Tibial artery (tissue), 4 donors: ENCODE data around the gene DARS2.

Experiments
- DNase-seq, 2 donors: peaks; one replicate each; pipeline ENCODE4 v3.0.0-alpha.2; 2019
- H3K27ac ChIP-seq, 2 donors: fragments of 200-600 bp; sonication (generic) in 1 of 2; 1 replicate in 1 of 2; 2 replicates in 1 of 2; pipeline ENCODE4 v1.5.1; 2018 to 2019; ENCODE audit warnings: mild to moderate bottlenecking in 1 of 2
- H3K27me3 ChIP-seq, 2 donors: fragments of 200-600 bp; sonication (generic) in 1 of 2; one replicate each; pipeline versions ENCODE4 v1.5.1 to v1.6.0; 2016 to 2019
- H3K36me3 ChIP-seq, 3 donors: fragments of 200-600 bp; sonication (generic) in 2 of 3; one replicate each; pipeline ENCODE4 v1.5.1; 2016 to 2019; ENCODE audit warnings: mild to moderate bottlenecking in 2 of 3
- H3K4me1 ChIP-seq, 4 donors: fragments of 200-600 bp; sonication (generic) in 2 of 4; 1 replicate in 3 of 4; 2 replicates in 1 of 4; pipeline ENCODE4 v1.5.1; 2016 to 2019
- H3K4me3 ChIP-seq, 2 donors: fragments of 200-600 bp; sonication (generic) in 1 of 2; 1 replicate in 1 of 2; 2 replicates in 1 of 2; pipeline ENCODE4 v1.5.1; 2018 to 2019; ENCODE audit warnings: mild to moderate bottlenecking in 2 of 2
- H3K9me3 ChIP-seq, 3 donors: fragments of 200-600 bp; sonication (generic) in 1 of 3; one replicate each; pipeline ENCODE4 v1.5.1; 2016 to 2019
- CTCF ChIP-seq, 2 experiments: fragments of 200-600 bp in 1 of 2; fragments of 450-650 bp in 1 of 2; IDR thresholded peaks; one replicate each; pipeline ENCODE4 v1.5.1; 2017 to 2019; ENCODE audit warnings: antibody characterized with exemption in 2 of 2, mild to moderate bottlenecking in 1 of 2, moderate library complexity in 1 of 2
- intact Hi-C: fragments of 100-400 bp; cut with DNase I; formaldehyde crosslinking; loops from one replicate; pipeline ENCODE4 v1.15.0; 2023; ENCODE audit warnings: low total_unique reads

Gene DARS2

DNA sequence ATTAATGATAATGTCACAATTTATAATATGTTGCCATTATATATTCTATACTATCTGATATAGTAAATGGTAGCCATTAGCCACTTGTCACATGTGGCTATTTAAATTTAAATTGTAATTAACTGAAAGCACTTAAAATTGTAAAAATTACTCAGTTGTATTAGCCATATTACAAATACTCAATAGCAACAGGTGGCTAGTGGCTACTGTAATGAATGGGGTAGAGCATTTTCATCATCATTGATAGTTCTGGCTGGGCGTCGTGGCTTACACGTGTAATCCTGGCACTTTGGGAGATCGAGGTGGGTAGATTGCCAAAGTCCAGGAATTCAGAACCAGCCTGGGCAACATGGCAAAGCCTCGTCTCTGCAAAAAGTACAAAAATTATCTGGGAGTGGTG, 60.2 kb downstream of the DARS2 start:
- no peaks in the 10 kb centered on the region for H3K4me1 ChIP-seq

DNA sequence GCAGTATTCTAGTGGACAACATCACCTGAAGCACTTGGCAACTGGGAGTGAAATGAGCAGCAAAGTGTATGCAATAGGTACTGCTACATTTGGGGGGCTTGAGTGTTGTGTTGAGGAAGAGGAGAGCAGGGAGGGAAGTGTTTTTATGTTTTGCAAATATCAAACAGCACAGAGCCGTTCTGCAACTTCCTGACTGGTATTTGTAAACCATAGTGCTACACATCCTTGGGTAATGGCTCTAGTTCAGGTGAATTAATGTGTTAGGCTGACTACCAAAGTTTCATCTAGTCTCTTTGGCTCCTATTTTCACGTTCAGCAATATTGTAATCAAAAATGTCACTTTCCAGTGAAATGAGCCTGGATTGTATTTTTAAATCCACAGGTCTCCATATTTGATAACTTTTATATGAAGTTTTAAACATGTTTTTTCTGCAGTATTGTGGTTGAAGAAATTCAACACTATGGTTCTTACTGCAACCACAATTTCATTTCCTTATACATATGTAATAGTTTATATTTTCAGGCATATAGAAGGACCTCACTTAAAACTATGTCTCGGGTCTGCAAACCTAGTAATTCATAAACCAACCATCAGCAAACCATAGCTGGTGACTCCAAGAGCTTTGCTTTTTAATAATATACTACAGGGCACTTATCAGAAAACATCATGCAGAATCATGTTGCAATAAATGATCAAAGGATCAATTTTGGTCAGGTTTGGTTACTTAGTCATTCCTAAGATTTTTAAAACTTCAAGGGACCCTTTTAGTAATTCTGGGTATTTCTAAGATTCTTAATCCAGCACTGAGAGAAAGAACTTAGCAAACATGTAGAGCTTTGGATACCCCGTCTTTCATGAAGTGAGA, 62.5 kb downstream of the DARS2 start:
- H3K27me3 ChIP-seq, result no peaks in the 10 kb centered on the region
- no peak for DNase-seq
- no peak overlapping the region for H3K27ac ChIP-seq
- no peak overlapping the region for H3K4me3 ChIP-seq
- no peaks in the 10 kb centered on the region for H3K4me1 ChIP-seq
- H3K36me3 ChIP-seq, result peaks cover 21 to 41% (median 25%) of the 10 kb centered on the region in 3 donors
- intact Hi-C loops, result no loop called here
- no peak for TF ChIP-seq CTCF (IDR thresholded peaks at IDR 0.05)
- H3K9me3 ChIP-seq, result no peaks in the 10 kb centered on the region

More for the DNA sequence above, 60.2 kb downstream of the DARS2 start:
- intact Hi-C loops, result no loop called here
- H3K27me3 ChIP-seq, result no peaks in the 10 kb centered on the region
- TF ChIP-seq CTCF (IDR thresholded peaks at IDR 0.05), result no peak
- no peak overlapping the region for H3K4me3 ChIP-seq
- H3K27ac ChIP-seq, result no peak overlapping the region
- peaks cover 24 to 43% (median 25%) of the 10 kb centered on the region in 3 donors for H3K36me3 ChIP-seq
- no peak for DNase-seq
- H3K9me3 ChIP-seq, result no peaks in the 10 kb centered on the region

- H3K27ac ChIP-seq, result no peak overlapping the region
- H3K9me3 ChIP-seq, result no peaks in the 10 kb centered on the region
- H3K27me3 ChIP-seq, result no peaks in the 10 kb centered on the region
- no peak for DNase-seq
- no peak overlapping the region for H3K4me3 ChIP-seq
- peaks cover 21 to 41% (median 25%) of the 10 kb centered on the region in 3 donors for H3K36me3 ChIP-seq
- no peak for TF ChIP-seq CTCF (IDR thresholded peaks at IDR 0.05)
- no peaks in the 10 kb centered on the region for H3K4me1 ChIP-seq
- intact Hi-C loops, result no loop called here
These were observed 63.2 kb downstream of the DARS2 start for GRCh38 chr1:173887627-173888026.

DNA sequence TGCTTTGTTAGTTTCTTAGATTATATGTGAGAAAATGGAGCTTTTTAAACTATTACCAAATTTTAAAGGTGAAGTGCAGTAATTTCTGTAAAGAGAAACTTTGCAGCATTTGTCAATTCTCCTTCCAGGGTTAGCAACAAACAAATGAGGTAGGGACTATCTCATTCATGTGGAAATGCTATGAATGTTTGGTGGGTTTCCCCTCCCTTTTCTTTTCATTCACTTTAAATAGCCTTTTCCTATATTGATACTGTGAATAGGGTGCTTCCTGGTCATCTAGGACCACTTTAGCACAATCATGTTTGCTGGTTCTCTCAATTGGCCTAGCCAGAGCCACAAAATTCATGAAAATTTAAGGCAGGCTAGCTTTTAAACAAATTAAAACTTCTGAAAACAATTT, 64.3 kb downstream of the DARS2 start:
- TF ChIP-seq CTCF (IDR thresholded peaks at IDR 0.05), result no peak
- intact Hi-C loops, result no loop called here
- Histone ChIP-seq H3K9me3 (no peaks in the 10 kb centered on the region), H3K4me1 (no peaks in the 10 kb centered on the region), H3K4me3 (no peak overlapping the region), H3K27me3 (no peaks in the 10 kb centered on the region), H3K27ac (no peak overlapping the region), H3K36me3 (peaks cover 21 to 41% (median 25%) of the 10 kb centered on the region in 3 donors)
- DNase-seq, result no peak

- H3K27ac ChIP-seq, result no peak overlapping the region
- H3K4me3 ChIP-seq, result no peak overlapping the region
- peaks cover 21 to 50% (median 25%) of the 10 kb centered on the region in 3 donors for H3K36me3 ChIP-seq
- DNase-seq, result no peak
- no peaks in the 10 kb centered on the region for H3K9me3 ChIP-seq
- TF ChIP-seq CTCF (IDR thresholded peaks at IDR 0.05), result no peak
- H3K4me1 ChIP-seq, result no peaks in the 10 kb centered on the region
- intact Hi-C loops, result no loop called here
- H3K27me3 ChIP-seq, result no peaks in the 10 kb centered on the region
These were observed 65.4 kb downstream of the DARS2 start for GRCh38 chr1:173889885-173890284.
